ENCODE results near the gene ENTHD1. TPM values are rescaled to one million over a fixed set of nuclear protein-coding genes. Genes with fewer than 3 reads are reported as not detected.

Gene ENTHD1
- total and polyA plus RNA-seq, 9 of the 15 experiments (the other 6 are each of a cell fraction or from before 2014, with no cell fraction given), result 0.13 to 0.98 (median 0.35) TPM

DNA sequence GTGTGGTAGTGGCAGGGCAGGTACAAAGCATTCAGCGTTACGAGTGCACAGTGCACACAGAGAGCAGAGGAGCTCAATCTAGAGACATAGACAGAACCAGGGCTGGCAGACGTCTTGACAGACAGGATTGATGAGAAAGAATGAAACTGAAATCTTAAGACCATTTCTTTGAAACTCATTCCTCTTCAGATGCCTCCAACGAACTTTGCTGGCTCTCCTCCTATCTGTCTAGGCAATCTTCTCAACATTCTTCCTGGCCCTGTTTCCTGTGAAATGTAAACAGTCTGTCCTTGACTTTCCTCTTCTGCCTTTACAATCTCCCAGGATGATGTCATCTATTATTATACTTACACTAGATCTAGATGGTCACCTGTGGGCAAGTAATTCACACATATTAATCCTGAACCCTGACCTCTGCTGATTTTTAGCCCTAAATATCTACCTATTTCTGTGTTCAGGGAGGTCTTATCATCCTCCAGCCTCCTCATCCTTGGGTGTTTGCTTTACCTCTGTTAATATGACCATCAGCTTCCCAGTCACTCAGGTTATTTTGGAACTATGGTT is 119.5 kb downstream of the ENTHD1 start:
- intact Hi-C loops (cut with micrococcal nuclease), result no loop called here
- no peaks in the 10 kb centered on the region for H3K9me1 ChIP-seq (ENCODE audit: control insufficient read depth, insufficient read depth, low read length)
- no peaks in the 10 kb centered on the region for H3K9me3 ChIP-seq (replicated peaks; ENCODE audit: control insufficient read depth, insufficient read depth, low read depth, low read length)
- peak overlapping the region; percentile 30; the same call in 1 of the 2 replicates for H3K4me2 ChIP-seq (ENCODE audit: insufficient read depth, low read length)
- H4K20me1 ChIP-seq (replicated peaks; ENCODE audit: control insufficient read depth, insufficient read depth, low read length), result no peaks in the 10 kb centered on the region
- peak overlapping the region; percentile 86 for H2AFZ ChIP-seq (ENCODE audit: low read depth, low read length)
- no peak overlapping the region for H3K4me3 ChIP-seq
- POLR2A ChIA-PET, result interaction anchor here (0.8 to 1.4 kb wide), 6 partner anchors 9 to 34 kb away, joined by 3 to 6 read pairs (median 3); no protein-coding TSS in a partner anchor
- no TSS peak for BruUV-seq (replicated peaks)
- in situ Hi-C loops (cut with MboI), result no loop called here
- CTCF ChIA-PET (ENCODE audit: low intra/inter-chr PET ratio), result no interaction called here
- peaks cover 0 to 14% of the 10 kb centered on the region in 2 experiments; a peak in 3 of 5 replicates for H3K4me1 ChIP-seq (replicated peaks in 1 of 2; ENCODE audit: control insufficient read depth in 2 of 2, insufficient read depth in 2 of 2, low read length in 2 of 2)
- no peaks in the 10 kb centered on the region for H3K36me3 ChIP-seq (ENCODE audit: control insufficient read depth, insufficient read depth, low read length)
- peak overlapping the region; percentile 61 for H3K27ac ChIP-seq (ENCODE audit: extremely low read depth, low read depth, low read length)
- no peaks in the 10 kb centered on the region for H3K27me3 ChIP-seq (ENCODE audit: control insufficient read depth in 2 of 2, insufficient read depth in 2 of 2, low read length in 2 of 2)
- peak overlapping the region in 1 of 2 experiments; percentile 28; a peak in 2 of 4 replicates for H3K9ac ChIP-seq (ENCODE audit: insufficient read depth in 1 of 2, low read depth in 2 of 2, low read length in 2 of 2)
- WGBS (ENCODE audit: insufficient coverage, low coverage, missing lambda C conversion rate), result 2% methylated on average over 4 of the region's 4 CpGs
- FAIRE-seq (peak; percentile 78), DNase-seq (ENCODE audit: extremely low read depth in 1 of 4, low spot score in 3 of 4) (peak in 2 of 4 experiments; percentile 39 to 46), ATAC-seq (peak; percentile 92)
- H3K79me2 ChIP-seq (ENCODE audit: control insufficient read depth, insufficient read depth, low read length), result no peaks in the 10 kb centered on the region
- TF ChIP-seq, protein P1, sequence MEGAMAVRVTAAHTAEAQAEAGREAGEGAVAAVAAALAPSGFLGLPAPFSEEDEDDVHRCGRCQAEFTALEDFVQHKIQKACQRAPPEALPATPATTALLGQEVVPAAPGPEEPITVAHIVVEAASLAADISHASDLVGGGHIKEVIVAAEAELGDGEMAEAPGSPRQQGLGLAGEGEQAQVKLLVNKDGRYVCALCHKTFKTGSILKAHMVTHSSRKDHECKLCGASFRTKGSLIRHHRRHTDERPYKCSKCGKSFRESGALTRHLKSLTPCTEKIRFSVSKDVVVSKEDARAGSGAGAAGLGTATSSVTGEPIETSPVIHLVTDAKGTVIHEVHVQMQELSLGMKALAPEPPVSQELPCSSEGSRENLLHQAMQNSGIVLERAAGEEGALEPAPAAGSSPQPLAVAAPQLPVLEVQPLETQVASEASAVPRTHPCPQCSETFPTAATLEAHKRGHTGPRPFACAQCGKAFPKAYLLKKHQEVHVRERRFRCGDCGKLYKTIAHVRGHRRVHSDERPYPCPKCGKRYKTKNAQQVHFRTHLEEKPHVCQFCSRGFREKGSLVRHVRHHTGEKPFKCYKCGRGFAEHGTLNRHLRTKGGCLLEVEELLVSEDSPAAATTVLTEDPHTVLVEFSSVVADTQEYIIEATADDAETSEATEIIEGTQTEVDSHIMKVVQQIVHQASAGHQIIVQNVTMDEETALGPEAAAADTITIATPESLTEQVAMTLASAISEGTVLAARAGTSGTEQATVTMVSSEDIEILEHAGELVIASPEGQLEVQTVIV (CRISPR knock-in tag; IDR thresholded peaks at IDR 0.05; ENCODE audit: borderline replicate concordance), result no peak
- TF ChIP-seq, protein P2, sequence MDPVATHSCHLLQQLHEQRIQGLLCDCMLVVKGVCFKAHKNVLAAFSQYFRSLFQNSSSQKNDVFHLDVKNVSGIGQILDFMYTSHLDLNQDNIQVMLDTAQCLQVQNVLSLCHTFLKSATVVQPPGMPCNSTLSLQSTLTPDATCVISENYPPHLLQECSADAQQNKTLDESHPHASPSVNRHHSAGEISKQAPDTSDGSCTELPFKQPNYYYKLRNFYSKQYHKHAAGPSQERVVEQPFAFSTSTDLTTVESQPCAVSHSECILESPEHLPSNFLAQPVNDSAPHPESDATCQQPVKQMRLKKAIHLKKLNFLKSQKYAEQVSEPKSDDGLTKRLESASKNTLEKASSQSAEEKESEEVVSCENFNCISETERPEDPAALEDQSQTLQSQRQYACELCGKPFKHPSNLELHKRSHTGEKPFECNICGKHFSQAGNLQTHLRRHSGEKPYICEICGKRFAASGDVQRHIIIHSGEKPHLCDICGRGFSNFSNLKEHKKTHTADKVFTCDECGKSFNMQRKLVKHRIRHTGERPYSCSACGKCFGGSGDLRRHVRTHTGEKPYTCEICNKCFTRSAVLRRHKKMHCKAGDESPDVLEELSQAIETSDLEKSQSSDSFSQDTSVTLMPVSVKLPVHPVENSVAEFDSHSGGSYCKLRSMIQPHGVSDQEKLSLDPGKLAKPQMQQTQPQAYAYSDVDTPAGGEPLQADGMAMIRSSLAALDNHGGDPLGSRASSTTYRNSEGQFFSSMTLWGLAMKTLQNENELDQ (CRISPR knock-in tag; IDR thresholded peaks at IDR 0.05; ENCODE audit: borderline replicate concordance), result no peak
- TF ChIP-seq DIDO1 (tag; IDR thresholded peaks at IDR 0.05; ENCODE audit: low read depth), result no peak
- TF ChIP-seq FOSL1 (tag; conservative IDR thresholded peaks at IDR 0.05), result peak; percentile 53
- peak; percentile 94 for TF ChIP-seq MECOM (CRISPR knock-in tag; IDR thresholded peaks at IDR 0.05)
- TF ChIP-seq, protein P3, sequence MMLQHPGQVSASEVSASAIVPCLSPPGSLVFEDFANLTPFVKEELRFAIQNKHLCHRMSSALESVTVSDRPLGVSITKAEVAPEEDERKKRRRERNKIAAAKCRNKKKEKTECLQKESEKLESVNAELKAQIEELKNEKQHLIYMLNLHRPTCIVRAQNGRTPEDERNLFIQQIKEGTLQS (IDR thresholded peaks at IDR 0.05), result peak; percentile 95
- TF ChIP-seq, protein P3 (CRISPR knock-in tag; conservative IDR thresholded peaks at IDR 0.05), result no peak
- TF ChIP-seq, protein P4, sequence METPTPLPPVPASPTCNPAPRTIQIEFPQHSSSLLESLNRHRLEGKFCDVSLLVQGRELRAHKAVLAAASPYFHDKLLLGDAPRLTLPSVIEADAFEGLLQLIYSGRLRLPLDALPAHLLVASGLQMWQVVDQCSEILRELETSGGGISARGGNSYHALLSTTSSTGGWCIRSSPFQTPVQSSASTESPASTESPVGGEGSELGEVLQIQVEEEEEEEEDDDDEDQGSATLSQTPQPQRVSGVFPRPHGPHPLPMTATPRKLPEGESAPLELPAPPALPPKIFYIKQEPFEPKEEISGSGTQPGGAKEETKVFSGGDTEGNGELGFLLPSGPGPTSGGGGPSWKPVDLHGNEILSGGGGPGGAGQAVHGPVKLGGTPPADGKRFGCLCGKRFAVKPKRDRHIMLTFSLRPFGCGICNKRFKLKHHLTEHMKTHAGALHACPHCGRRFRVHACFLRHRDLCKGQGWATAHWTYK (CRISPR knock-in tag; IDR thresholded peaks at IDR 0.05), result no peak
- peak; percentile 40 for TF ChIP-seq SMARCA4 (IDR thresholded peaks at IDR 0.05)
- no peak for TF ChIP-seq NUFIP1 (IDR thresholded peaks at IDR 0.05; ENCODE audit: partially characterized antibody)
- TF ChIP-seq, protein P5, sequence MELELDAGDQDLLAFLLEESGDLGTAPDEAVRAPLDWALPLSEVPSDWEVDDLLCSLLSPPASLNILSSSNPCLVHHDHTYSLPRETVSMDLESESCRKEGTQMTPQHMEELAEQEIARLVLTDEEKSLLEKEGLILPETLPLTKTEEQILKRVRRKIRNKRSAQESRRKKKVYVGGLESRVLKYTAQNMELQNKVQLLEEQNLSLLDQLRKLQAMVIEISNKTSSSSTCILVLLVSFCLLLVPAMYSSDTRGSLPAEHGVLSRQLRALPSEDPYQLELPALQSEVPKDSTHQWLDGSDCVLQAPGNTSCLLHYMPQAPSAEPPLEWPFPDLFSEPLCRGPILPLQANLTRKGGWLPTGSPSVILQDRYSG (tag; conservative IDR thresholded peaks at IDR 0.05; ENCODE audit: low read depth), result no peak
- TF ChIP-seq CEBPB (tag; IDR thresholded peaks at IDR 0.05), result no peak
- TF ChIP-seq MIER1 (IDR thresholded peaks at IDR 0.05; ENCODE audit: low read depth), result no peak

All from K562 (cell line).